HUES6 (cell line): ENCODE measurements around the gene KREMEN1.

Experiments
- H3K27ac ChIP-seq: 2 replicates; pipeline ENCODE4 v1.7.0; 2013; ENCODE audit warnings: low read depth, mild to moderate bottlenecking, low read length, inconsistent platforms
- H3K27me3 ChIP-seq: 2 replicates; pipeline ENCODE4 v1.6.1; 2013; ENCODE audit warnings: low read length; ENCODE audit not compliant: control insufficient read depth, insufficient read depth
- H3K36me3 ChIP-seq: 2 replicates; pipeline ENCODE4 v1.6.1; 2013; ENCODE audit warnings: low read length; ENCODE audit not compliant: control insufficient read depth, insufficient read depth
- H3K4me1 ChIP-seq: 2 replicates; pipeline ENCODE4 v1.6.1; 2013; ENCODE audit warnings: low read length; ENCODE audit not compliant: control insufficient read depth, insufficient read depth
- H3K4me3 ChIP-seq: 2 replicates; pipeline ENCODE4 v1.5.1; 2013; ENCODE audit warnings: low read depth, low read length
- H3K9ac ChIP-seq: one replicate; pipeline ENCODE4 v1.6.1; 2013; ENCODE audit warnings: mild to moderate bottlenecking, low read length
- H3K9me3 ChIP-seq: 2 replicates; pipeline ENCODE4 v1.6.1; 2013; ENCODE audit warnings: low read depth, low read length; ENCODE audit not compliant: control insufficient read depth, insufficient read depth

Gene KREMEN1

DNA sequence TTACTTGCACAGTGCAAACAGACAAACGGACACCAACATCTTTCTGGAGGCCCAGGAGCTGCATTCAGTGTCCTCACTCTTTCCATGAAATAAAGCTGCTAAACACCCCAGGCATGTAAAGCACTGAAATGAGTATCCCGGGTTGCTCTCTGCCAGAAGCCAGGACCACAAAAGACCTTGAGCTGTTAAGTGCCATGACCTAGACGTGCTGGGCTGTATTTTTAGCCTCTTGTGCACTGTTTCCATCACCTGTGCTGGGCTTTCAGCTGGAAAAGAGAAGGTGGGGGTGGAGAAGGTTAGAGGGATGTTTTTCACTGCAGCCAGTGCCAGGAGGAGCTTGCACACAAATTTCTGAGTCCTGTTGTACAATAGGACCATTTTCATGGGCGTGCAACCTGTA is 3.4 kb upstream of the KREMEN1 start:
- Histone ChIP-seq H3K27me3 (peaks cover 38% of the 10 kb centered on the region), H3K27ac (no peak overlapping the region), H3K4me3 (no peak overlapping the region), H3K36me3 (no peaks in the 10 kb centered on the region), H3K9ac (no peak overlapping the region), H3K9me3 (no peaks in the 10 kb centered on the region), H3K4me1 (peaks cover 12% of the 10 kb centered on the region)

DNA sequence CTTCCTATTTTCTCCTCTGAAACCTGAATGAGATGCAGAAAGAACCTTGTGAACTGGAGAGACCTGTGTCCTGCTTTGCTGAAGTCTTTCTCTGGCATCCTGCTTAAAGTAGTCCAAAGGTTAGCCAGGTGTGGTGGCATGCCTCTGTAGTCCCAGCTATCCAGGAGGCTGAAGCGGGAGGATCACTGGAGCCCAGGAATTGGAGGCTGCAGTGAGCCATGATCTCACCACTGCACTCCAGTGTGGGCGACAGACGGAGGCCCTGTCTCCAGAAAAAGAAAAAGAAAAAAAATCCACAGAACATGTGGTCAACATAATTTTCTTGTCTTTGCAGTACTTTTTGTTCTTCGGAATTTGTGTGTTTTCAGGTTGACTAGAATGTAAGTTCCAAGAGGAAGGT is 2.3 kb upstream of the KREMEN1 start:
- Histone ChIP-seq H3K4me1 (peaks cover 12% of the 10 kb centered on the region), H3K27me3 (peaks cover 48% of the 10 kb centered on the region), H3K27ac (no peak overlapping the region)

DNA sequence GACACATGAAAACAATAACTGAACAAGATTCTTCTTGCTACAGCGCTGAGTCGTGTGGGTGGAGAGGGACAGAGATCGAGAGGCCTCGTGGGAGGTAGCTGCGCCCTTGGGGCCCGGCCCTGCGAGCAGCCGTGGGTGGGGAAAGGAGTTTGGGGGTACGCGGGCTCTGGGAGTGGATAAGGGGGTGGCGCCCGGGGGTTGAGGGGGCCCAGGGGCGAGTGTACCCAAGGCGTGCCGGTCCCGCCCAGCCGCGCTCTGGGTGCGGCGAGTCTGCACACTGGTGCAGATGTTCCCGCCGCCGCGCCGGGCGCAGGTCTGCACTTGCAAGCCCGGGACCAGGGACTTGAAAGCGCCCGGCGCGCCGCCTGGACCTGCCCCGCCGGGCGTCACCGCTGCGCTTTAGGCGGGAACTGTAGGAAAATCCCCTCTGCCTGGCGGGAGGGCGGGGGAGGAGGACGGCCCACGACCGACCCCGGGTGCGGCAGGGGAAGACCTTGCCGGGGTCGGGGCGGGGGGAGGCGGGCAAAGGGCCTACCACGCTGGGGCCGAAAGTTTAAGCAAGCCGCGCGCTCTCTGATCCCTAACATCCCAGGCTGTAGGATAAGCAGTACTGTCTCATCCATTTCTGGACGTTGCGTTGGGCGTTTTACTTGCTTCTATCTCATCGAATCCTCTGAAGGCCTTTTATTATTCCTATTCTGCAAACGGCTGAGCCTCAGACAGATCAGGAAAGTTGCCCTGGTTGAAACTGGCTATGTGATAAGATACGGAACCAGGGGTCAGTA is 1.4 kb upstream of the KREMEN1 start:
- Histone ChIP-seq H3K9me3 (no peaks in the 10 kb centered on the region), H3K4me3 (peak overlapping the region; percentile 54), H3K36me3 (no peaks in the 10 kb centered on the region), H3K27ac (no peak overlapping the region), H3K4me1 (peaks cover 12% of the 10 kb centered on the region), H3K9ac (peak overlapping the region; percentile 48), H3K27me3 (peaks cover 48% of the 10 kb centered on the region)

More for the DNA sequence above, 2.3 kb upstream of the KREMEN1 start:
- no peaks in the 10 kb centered on the region for H3K9me3 ChIP-seq
- H3K36me3 ChIP-seq, result no peaks in the 10 kb centered on the region
- no peak overlapping the region for H3K4me3 ChIP-seq
- no peak overlapping the region for H3K9ac ChIP-seq

DNA sequence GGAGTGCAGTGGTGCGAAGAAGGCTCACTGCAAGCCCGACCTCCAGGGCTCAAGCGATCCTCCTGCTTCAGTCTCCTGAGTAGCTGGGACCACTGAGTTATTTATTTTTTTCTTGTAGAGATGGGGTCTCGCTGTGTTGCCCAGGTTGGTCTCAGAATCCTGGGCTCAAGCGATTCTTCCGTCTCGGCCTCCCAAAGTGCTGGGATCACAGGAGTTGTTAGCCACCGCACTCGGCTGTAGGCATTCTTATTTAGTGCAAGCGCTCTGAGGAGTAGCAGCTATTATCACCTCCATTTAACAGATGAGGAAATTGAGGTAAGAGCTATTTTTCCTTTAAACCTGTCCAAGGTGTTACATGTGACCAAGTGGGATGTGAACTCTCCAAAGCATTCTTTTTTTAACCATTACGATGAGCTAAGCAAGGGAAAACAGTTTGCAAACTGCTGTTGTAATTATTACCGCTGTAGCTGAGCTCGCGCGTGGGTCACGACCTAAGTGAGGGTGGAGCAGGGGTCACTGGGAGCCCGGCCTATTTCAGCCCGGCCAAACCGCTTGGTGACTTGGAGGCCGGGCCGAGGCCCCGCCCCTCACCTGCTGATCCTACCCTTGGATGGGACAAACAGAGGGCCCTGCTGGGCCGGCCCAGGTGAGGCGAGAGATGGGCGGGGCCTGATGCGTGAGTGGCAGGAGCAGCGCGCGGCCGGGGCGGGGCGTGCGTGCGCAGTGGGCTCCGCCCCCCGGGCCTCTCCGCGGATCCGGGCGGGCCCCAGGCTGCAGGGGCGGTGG is 449 bp upstream of the KREMEN1 start:
- no peak overlapping the region for H3K9ac ChIP-seq
- H3K36me3 ChIP-seq, result no peaks in the 10 kb centered on the region
- H3K27me3 ChIP-seq, result peaks cover 48% of the 10 kb centered on the region
- no peaks in the 10 kb centered on the region for H3K9me3 ChIP-seq
- H3K4me3 ChIP-seq, result peak overlapping the region; percentile 54
- H3K27ac ChIP-seq, result no peak overlapping the region
- peaks cover 12% of the 10 kb centered on the region for H3K4me1 ChIP-seq

DNA sequence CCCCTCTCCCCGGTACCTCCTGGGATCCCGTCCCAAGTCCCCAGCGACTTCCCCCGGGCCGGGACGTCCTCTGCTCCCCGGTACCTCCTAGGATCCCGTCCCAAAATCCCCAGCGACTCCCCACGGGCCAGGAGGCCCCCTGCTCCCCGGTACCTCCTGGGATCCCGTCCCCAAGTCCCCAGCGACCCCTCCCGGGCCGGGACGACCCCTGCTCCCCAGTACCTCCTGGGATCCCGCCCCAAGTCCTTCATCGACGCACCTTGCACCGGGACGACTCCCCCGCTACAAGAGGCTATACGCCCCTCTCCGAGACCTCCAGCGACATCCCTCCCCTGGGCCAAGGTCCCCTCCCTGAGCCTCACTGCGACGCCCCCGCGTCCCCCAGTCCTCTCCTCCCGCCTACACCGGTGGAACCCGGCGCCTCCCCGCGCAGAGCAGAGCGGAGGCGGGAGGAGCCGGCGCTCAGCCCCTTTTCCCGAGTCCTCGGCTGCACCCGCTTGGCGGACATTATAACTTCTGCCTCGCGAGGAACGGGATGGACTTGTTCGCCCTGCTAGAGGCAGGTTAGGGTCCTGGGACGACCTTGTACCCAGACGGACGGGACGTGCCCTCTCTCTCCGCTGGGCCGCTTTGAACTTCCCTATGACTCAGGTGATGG is 912 bp downstream of the KREMEN1 start:
- Histone ChIP-seq H3K27me3 (peaks cover 48% of the 10 kb centered on the region), H3K9me3 (no peaks in the 10 kb centered on the region), H3K27ac (no peak overlapping the region), H3K36me3 (no peaks in the 10 kb centered on the region), H3K4me1 (peaks cover 12% of the 10 kb centered on the region), H3K4me3 (peak overlapping the region; percentile 70), H3K9ac (peak overlapping the region; percentile 31)

DNA sequence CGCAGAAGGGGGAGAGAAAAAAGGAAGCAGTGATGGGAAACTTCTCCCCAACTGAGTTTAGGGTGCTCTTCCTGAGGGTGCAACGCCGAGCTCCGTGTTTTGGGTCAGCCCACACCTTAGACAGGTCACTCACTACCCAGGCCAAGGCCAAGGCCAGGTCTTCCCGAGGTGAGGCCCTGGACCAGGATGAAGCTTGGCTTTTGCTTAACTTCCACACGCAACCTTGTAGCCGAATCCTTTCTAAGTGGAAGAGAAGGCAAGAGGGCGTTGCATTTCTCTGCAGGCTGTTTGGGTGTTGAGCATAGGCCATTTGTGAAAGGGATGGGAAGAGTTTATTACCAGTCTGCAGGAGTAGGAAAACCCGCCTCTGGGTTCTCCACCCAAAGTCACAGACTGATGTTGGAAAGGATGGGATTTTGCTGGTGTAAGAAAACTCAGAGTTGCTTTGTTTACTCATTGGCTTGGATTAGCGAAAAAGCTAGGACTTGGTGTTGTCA is 1.5 kb downstream of the KREMEN1 start:
- no peaks in the 10 kb centered on the region for H3K36me3 ChIP-seq
- H3K4me3 ChIP-seq, result peak overlapping the region; percentile 70
- no peak overlapping the region for H3K9ac ChIP-seq
- H3K27ac ChIP-seq, result no peak overlapping the region
- H3K4me1 ChIP-seq, result peaks cover 12% of the 10 kb centered on the region
- no peaks in the 10 kb centered on the region for H3K9me3 ChIP-seq
- peaks cover 48% of the 10 kb centered on the region for H3K27me3 ChIP-seq

DNA sequence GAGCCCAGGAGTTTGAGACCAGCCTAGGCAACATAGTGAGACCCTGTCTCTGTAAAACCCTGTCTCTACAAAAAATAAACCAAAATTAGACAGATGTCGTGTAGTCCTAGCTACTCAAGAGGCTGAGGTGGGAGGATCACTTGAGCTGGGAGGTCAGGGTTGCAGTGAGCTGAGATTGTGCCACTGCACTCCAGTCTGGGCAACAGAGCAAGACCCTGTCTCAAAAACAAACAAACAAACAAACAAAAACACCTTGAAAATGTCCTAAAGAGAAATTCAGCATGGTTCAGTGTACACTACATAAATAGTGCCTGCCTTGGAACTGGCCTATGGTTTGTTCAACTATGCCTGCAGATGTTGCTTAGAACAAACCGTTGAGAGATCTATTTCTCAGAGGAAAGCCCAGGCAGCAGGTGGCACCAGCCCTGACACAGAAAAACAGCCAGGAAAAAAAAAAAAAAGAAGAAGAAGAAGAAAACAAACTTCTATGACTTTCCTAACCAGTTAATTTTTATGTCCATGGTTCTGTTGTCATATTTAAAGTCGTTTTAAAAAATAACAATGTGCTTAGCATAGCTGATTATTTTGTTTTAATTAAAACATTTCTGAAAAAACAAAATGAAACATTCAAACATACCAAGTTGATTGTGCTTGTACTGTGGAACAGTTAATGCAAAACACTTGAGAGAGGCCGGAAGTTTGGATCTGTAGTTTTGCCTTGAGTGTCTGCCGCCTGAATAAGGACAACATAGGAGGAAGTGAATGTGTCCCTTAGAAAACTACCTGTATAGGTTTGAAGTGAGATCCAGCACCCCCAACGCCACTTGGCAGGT is 5.4 kb downstream of the KREMEN1 start:
- Histone ChIP-seq H3K4me3 (no peak overlapping the region), H3K4me1 (peaks cover 19% of the 10 kb centered on the region), H3K27ac (no peak overlapping the region), H3K9me3 (no peaks in the 10 kb centered on the region), H3K9ac (no peak overlapping the region), H3K27me3 (peaks cover 23% of the 10 kb centered on the region), H3K36me3 (no peaks in the 10 kb centered on the region)

DNA sequence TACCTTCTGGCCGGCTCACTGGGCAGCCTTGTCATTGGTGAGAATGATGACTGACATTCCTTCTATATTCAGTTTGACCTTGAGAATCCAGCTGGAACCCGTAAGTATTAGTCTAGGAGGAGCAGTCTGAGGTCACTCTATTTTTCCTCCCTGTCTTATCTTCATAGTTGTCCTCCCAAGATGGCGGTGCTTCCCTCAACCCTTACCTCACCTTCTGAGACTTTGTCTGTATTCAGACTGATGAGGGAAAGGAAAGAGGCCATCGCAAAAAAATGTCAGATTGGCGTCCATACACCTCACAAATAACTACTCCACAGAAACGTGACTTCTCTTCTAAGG is 6.0 kb downstream of the KREMEN1 start:
- H3K27me3 ChIP-seq, result peaks cover 17% of the 10 kb centered on the region
- H3K4me1 ChIP-seq, result peaks cover 25% of the 10 kb centered on the region
- H3K4me3 ChIP-seq, result no peak overlapping the region
- no peak overlapping the region for H3K27ac ChIP-seq
- no peak overlapping the region for H3K9ac ChIP-seq
- no peaks in the 10 kb centered on the region for H3K9me3 ChIP-seq
- no peaks in the 10 kb centered on the region for H3K36me3 ChIP-seq

DNA sequence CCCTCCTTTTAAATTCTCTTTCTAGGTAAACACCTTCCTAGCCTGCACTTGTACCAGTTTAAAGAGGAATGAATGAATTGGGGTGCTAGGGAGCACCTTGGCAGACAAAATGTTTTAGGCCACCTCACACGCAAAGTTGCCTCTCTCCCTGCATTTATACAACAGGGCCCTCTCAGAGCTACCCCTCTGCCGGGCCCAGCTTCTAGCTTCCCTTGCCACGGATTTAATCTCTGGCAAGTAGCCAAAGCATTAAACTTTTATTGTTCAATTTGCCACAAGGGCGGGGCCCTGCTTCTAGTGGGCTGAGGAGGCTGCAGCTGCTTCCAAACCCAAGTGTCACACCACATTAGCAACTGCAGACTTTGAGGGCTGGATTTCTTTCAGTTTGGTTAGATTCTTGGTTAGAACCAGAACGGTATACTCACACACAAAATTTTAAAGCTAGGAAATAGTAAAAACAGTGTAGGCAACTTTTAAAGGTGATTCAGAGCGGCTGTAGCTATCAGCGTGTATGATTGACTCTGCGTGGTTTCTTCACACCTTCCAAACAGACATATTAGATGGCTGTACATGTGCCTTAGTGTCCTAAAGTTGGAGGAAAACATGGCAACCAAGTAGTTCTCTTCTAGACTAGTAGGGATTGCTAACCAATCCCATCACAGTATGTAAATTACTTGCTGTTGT is 6.5 kb downstream of the KREMEN1 start:
- Histone ChIP-seq H3K9me3 (no peaks in the 10 kb centered on the region), H3K4me1 (peaks cover 26% of the 10 kb centered on the region), H3K4me3 (no peak overlapping the region), H3K27me3 (peaks cover 12% of the 10 kb centered on the region), H3K9ac (no peak overlapping the region), H3K27ac (no peak overlapping the region), H3K36me3 (no peaks in the 10 kb centered on the region)
